Activated CD4-positive, alpha-beta T cell treated with anti-CD3 and anti-CD28 coated beads, Interleukin-2, amount 10 ng/mL, durations not matched to agents 24 days and 14 days (primary cell): ENCODE data around the gene KCNJ12. TPM values are rescaled to one million over a fixed set of nuclear protein-coding genes. Genes with fewer than 3 reads are reported as not detected.
"Not testable (repeated sequence)": the region's sequence is repeated elsewhere in the genome, so short reads cannot be mapped to it uniquely, and the experiment has no call there.

Experiments used
- DNase-seq: peaks from one replicate; pipeline ENCODE4 v3.0.0; 2022
- H3K27ac Mint-ChIP-seq: one replicate; pipeline ENCODE4 v1.8.0; 2022; ENCODE audit warnings: mild to moderate bottlenecking, mixed read lengths
- H3K27me3 Mint-ChIP-seq: one replicate; pipeline ENCODE4 v1.8.0; 2022; ENCODE audit warnings: mixed read lengths
- H3K36me3 Mint-ChIP-seq: one replicate; pipeline ENCODE4 v1.8.0; 2022; ENCODE audit warnings: low read depth, mild to moderate bottlenecking, mixed read lengths
- H3K4me1 Mint-ChIP-seq: one replicate; pipeline ENCODE4 v1.8.0; 2021; ENCODE audit warnings: mixed read lengths
- H3K4me3 Mint-ChIP-seq: one replicate; pipeline ENCODE4 v1.8.0; 2022; ENCODE audit warnings: mild to moderate bottlenecking, moderate library complexity, mixed read lengths
- H3K9me3 Mint-ChIP-seq: one replicate; pipeline ENCODE4 v1.8.0; 2021; ENCODE audit warnings: mixed read lengths
- intact Hi-C: fragments of 100-400 bp; cut with micrococcal nuclease; formaldehyde crosslinking; loops from one replicate; pipeline ENCODE4 v1.15.1; 2023
- total RNA-seq: library from RNA; stranded (reverse); gene quantifications from 2 replicates; pipeline ENCODE4 v1.2.3, GENCODE V29; 2022

KCNJ12 gene
- total RNA-seq, 1 donor from 2014 or later, result not detected

DNA sequence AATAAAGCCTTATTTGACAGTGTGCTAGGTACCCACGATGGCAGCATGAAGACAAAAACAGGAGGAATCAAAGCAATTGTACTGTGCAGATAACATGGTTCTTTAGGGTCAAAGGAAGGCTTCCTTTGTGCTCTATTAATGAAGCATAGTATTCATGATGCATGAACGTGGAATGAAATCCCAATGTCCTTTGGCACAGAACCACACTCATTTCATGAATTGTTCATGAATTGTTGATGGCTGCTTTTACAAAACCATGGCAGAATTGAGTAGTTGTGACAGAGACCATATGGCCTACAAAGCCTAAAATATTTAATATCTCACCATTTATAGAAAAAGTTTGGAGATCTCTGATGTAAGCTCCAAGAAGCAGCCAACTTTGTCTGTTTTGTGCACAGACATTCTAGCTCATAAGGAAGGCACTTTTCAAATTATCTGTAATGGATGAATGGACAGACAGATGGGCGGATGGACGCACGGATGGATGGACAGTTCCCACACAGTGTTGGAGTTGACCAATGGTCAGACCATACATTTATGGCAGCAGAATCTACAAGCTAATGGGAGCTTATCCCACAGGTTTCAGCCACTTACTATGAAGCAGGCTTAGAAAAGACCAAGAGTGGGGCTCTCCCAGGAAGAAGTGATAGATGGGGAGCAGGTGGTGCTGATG lies 52.7 kb downstream of the KCNJ12 start:
- H3K4me3 Mint-ChIP-seq, H3K9me3 Mint-ChIP-seq, H3K27me3 Mint-ChIP-seq, H3K27ac Mint-ChIP-seq, H3K4me1 Mint-ChIP-seq, intact Hi-C loops, DNase-seq, H3K36me3 Mint-ChIP-seq: not testable (repeated sequence)

DNA sequence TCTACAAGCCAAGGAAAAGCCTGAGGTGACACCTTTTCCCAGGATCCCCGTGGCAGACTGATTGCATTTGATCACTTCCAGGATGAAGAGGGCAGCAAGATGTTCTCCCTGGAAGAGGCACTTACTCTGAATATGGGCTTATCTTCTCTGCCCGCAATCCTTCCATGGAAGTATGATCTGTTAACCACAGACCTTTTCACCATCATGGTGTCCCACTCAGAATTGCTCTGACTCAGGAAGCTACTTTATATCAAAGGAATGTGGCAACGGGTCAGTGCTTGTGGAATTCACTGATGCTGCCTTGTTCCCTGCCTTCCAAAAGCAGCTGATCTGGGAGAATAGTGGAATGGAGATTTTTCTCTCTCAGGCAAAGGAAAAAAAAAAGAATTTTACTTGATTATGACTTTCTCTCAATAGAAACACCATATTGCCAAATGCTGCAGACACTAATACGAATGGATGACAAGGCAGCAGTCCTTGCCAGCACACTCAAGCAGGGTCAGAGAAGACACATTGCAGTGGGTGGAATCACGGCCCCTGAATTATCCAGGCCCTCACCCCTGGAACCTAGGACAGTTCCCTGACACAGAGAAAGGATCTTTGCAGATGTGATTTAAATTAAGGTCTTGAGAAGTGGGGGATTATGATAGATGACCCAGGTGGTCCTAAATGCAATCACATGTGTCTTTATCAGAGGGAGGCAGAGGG lies 53.9 kb downstream of the KCNJ12 start:
- DNase-seq, H3K9me3 Mint-ChIP-seq, H3K4me3 Mint-ChIP-seq, H3K4me1 Mint-ChIP-seq, H3K27me3 Mint-ChIP-seq, H3K36me3 Mint-ChIP-seq, H3K27ac Mint-ChIP-seq, intact Hi-C loops: not testable (repeated sequence)

DNA sequence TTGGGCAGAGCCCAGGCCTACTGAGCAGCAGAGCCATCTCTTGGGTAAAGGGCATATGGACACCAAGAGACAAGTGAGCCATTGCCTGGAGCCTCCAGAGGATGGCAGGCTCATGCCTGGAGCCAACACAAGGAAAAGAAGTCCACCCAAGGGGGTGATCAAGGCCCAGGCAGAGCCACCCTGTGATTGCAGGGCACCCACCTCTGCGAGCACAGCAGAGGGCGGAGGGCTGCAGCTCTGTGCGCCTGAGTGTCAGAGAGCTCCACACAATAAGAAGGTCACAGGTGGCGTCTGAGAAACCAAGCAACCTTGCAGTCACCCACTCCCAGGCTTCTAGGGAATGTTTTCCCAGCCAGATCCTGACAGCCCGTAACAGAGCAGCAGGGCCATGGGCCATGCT lies 57.8 kb downstream of the KCNJ12 start:
- H3K9me3 Mint-ChIP-seq, H3K36me3 Mint-ChIP-seq, H3K27me3 Mint-ChIP-seq, DNase-seq, H3K27ac Mint-ChIP-seq, H3K4me3 Mint-ChIP-seq, intact Hi-C loops, H3K4me1 Mint-ChIP-seq: not testable (repeated sequence)

DNA sequence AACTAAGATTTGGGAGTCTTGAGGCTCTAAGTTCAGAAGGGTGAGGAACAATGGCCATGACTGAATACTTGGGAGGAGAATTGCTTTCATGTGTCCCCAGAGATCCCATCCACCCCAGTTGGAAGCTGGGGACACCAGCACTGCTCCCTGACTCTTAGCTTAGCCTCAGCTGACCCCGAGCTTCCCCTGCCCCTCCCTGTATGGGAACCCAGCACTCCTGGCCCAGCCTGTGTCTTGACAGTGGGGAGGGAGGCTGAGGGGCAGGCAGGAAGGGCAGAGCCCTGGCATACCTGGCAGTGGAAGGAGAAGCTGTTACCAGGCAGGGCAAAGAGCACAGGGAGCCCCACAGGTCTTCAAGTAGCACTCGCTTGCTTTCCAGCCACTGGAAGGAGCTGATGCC lies 58.8 kb downstream of the KCNJ12 start:
- H3K4me1 Mint-ChIP-seq, H3K27me3 Mint-ChIP-seq, H3K4me3 Mint-ChIP-seq, intact Hi-C loops, H3K36me3 Mint-ChIP-seq, DNase-seq, H3K9me3 Mint-ChIP-seq, H3K27ac Mint-ChIP-seq: not testable (repeated sequence)

DNA sequence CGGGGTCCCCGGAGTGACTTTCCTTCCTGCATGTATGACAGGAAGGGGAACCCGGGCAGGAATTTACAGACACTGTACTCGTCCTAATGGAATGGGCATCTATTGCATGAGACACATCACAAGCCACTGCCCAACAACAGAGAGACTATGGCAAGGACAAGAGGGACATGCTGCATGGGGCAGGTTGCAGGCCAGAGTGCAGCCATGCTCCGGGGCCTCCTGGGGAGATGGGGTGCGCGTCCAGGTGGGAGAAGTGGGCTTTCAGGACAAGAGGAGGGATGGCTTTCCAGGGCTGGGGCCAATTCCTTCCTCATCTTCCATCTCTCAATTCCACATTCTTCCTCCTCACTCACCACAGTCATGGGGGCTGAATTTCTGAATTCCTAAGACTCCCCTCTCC lies 60.3 kb downstream of the KCNJ12 start:
- H3K36me3 Mint-ChIP-seq, H3K27ac Mint-ChIP-seq, intact Hi-C loops: not testable (repeated sequence)

DNA sequence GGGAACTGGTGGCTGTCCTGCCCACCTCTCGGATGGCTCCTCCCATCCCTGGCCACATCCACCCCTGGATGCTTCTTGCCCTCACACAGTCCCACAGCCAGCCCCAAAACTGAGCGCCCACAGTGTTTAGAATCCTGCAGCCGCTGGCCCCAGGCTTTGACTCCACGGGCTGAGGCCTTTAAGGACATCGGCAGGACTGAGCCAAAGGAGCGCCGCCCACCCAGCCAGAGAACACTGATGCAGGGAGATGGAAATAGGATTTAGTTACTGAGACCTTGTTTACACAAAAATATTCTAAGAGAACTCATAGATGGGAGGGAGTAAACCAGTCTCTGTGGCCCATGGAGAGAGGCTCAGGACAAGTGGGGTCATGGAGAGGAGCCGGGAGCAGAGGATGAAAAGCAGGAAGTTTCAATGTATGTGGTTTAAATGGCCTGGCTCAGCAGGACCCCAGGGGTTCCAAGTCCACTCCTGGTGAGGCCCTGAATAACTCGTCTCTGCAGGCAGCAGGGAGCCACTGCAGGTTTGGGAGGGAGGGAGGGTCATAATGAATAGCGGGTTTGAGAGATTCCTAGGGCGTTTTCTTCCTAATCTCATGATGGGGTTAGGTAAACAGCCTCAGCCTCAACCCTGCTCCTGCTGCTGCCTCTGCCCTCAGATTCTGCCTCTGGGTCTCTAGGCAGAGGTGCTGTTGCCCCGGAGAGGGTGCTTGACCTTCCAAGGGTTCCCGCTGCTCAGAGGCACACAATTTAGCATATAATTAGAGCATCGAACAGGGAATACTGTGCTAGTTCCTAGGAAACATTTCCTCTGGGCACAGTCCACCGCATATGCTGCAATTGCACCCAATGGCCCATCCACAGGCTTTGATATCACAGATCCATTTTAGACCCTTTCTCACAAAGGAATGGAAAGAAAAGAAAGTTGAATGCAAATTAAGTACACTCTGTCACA lies 61.0 kb downstream of the KCNJ12 start:
- DNase-seq, intact Hi-C loops, H3K4me3 Mint-ChIP-seq, H3K4me1 Mint-ChIP-seq, H3K9me3 Mint-ChIP-seq, H3K36me3 Mint-ChIP-seq, H3K27ac Mint-ChIP-seq: not testable (repeated sequence)
- peaks cover 12% of the 10 kb centered on the region for H3K27me3 Mint-ChIP-seq

More for the DNA sequence above, 60.3 kb downstream of the KCNJ12 start:
- H3K4me1 Mint-ChIP-seq, H3K9me3 Mint-ChIP-seq, H3K4me3 Mint-ChIP-seq, DNase-seq: not testable (repeated sequence)
- peaks cover 12% of the 10 kb centered on the region for H3K27me3 Mint-ChIP-seq

DNA sequence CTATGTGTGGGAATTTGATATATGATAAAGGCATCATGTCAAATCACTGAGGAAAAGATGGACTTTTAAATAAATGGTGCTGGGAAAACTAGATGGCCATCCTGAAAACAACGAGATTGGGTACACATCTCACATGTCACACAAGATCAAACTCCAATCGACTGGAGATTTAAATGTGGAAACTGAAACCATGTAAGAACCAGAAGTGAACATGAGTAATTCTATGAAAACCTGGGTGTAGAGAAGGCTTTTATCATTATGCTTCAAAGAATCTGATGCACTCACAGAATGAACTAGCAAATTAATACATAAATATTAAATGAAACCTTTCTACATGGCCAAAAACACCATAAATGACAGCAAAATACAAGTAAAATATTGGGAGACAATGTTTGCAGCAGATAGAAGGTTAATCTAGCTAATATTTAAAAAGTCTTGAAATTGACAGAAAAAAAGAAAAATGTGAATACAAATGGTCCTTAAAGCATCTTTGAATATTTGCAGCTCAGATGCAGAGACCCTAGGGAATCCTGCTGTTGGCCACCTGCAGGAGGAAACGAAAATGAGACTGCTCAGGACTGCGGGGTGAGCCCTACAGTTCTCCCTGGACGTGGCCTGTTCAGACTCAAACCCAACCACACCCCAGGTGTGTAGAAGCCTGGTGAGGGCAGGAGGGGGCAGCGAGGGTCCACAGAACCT lies 62.3 kb downstream of the KCNJ12 start:
- H3K27me3 Mint-ChIP-seq, result peaks cover 14% of the 10 kb centered on the region
- H3K4me3 Mint-ChIP-seq, H3K9me3 Mint-ChIP-seq, H3K36me3 Mint-ChIP-seq, H3K4me1 Mint-ChIP-seq, H3K27ac Mint-ChIP-seq, intact Hi-C loops, DNase-seq: not testable (repeated sequence)

DNA sequence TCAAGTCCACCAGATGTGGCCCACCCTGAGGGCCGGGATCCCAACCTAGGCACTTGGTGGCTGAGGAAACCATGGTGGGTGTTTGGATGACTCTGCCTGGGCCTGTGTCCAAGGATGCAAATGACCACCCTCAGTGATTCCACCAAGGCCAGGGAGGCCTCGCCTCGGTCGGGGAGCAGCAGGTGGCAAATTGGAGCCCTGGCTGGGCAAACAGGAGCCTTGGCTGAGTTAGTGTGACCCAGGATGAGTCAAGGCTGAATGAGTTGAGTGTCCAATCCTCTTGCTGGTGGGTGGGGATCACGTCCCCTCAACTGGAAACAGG lies 62.8 kb downstream of the KCNJ12 start:
- peaks cover 14% of the 10 kb centered on the region for H3K27me3 Mint-ChIP-seq
- H3K9me3 Mint-ChIP-seq, H3K36me3 Mint-ChIP-seq, H3K4me3 Mint-ChIP-seq, H3K27ac Mint-ChIP-seq, H3K4me1 Mint-ChIP-seq, DNase-seq, intact Hi-C loops: not testable (repeated sequence)

DNA sequence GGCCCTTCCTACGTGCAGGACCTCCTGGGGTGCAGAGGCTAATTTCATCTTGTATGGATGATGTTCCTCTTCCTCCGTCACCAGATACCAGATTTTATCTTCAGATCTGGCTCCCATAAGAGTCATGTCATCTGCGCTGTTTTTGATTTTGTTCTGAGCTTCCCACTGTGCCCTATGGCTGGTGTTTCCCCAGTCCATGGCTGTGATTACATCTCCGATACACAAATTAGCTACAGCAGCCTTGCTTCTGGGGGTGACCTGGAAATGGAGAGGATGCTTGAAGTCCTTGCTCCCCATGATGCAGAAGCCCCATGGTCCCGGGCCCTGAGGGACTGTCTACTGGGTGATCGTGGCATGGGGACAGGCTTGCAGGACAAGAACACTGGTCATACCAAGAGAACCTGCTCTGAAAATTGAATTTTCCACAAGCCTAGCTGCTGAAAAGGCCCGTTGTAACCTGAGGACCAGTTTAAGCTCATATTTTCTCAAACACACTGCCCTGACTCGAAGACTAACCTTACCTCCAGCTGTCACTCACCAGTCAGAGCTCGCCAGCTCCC lies 69.0 kb downstream of the KCNJ12 start:
- H3K27ac Mint-ChIP-seq, result no peak overlapping the region
- intact Hi-C loops, result no loop called here
- no peaks in the 10 kb centered on the region for H3K36me3 Mint-ChIP-seq
- H3K9me3 Mint-ChIP-seq, result no peaks in the 10 kb centered on the region
- no peaks in the 10 kb centered on the region for H3K4me1 Mint-ChIP-seq
- H3K27me3 Mint-ChIP-seq, result peaks cover 13% of the 10 kb centered on the region
- no peak overlapping the region for H3K4me3 Mint-ChIP-seq
- no peak for DNase-seq

DNA sequence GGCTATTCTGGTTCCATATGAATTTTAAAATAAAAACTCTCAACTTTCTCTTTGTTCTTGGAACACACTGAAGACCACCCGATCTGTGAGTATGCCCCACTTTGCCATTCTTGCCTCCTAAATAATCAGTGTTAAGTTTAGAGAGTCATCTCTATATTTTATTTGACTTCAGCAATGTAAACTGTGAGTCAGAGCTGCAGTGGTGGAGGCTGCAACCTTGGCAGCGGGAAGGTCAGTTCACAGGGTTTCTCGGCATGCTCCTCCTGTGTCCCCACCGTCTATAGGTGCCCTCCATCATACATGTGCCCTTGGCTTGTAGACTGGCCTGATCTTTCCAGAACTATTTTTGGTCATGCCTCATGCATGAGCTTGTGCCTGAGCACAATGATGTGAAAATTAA lies 71.4 kb downstream of the KCNJ12 start:
- H3K9me3 Mint-ChIP-seq, H3K36me3 Mint-ChIP-seq: not testable (repeated sequence)

DNA sequence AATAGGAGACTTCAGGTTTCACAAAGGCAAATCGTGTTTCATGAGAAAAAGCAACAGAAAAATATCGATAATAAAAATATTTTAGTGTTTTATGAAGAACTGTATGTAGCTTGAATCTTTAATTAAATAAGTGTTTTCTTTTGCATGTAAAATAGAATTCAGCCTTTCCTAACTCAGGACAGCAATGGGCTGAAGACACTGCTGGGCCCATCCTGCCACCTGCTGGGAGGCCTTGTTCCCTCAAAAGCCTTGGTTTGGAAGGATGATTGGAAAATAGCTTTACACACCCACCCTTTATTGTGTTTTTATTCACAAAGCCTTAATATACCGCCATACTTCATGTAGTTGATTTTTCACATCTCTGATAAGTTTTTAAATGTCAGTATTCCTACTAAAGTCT lies 73.7 kb downstream of the KCNJ12 start:
- H3K9me3 Mint-ChIP-seq, H3K4me1 Mint-ChIP-seq, H3K36me3 Mint-ChIP-seq, H3K27ac Mint-ChIP-seq, intact Hi-C loops, DNase-seq, H3K4me3 Mint-ChIP-seq: not testable (repeated sequence)
- peaks cover 31% of the 10 kb centered on the region for H3K27me3 Mint-ChIP-seq

More for the DNA sequence above, 71.4 kb downstream of the KCNJ12 start:
- DNase-seq, intact Hi-C loops, H3K4me1 Mint-ChIP-seq, H3K4me3 Mint-ChIP-seq, H3K27ac Mint-ChIP-seq: not testable (repeated sequence)
- peaks cover 20% of the 10 kb centered on the region for H3K27me3 Mint-ChIP-seq

DNA sequence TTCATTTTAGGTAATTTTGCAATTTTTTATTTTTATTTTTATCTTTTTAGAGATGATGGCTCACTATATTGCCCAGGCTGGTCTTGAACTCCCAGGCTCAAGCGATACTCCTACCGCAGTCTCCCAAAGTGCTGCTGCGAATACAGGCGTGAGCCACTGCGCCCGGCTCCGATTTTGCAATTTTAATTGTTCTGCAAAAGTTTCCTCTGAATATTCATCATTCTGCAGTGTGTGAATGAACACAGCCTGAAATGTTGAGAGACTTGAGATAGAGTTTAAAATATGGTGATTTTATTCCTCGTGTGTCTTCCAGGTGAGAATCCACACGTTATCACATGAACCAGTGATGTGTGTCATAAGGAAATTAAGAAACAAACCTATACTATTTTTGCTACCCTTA lies 75.8 kb downstream of the KCNJ12 start:
- Mint-ChIP-seq H3K9me3 (no peaks in the 10 kb centered on the region), H3K4me3 (no peak overlapping the region), H3K27me3 (peaks cover 34% of the 10 kb centered on the region), H3K36me3 (no peaks in the 10 kb centered on the region), H3K27ac (no peak overlapping the region), H3K4me1 (peaks cover 11% of the 10 kb centered on the region)
- intact Hi-C loops, result no loop called here
- no peak for DNase-seq

DNA sequence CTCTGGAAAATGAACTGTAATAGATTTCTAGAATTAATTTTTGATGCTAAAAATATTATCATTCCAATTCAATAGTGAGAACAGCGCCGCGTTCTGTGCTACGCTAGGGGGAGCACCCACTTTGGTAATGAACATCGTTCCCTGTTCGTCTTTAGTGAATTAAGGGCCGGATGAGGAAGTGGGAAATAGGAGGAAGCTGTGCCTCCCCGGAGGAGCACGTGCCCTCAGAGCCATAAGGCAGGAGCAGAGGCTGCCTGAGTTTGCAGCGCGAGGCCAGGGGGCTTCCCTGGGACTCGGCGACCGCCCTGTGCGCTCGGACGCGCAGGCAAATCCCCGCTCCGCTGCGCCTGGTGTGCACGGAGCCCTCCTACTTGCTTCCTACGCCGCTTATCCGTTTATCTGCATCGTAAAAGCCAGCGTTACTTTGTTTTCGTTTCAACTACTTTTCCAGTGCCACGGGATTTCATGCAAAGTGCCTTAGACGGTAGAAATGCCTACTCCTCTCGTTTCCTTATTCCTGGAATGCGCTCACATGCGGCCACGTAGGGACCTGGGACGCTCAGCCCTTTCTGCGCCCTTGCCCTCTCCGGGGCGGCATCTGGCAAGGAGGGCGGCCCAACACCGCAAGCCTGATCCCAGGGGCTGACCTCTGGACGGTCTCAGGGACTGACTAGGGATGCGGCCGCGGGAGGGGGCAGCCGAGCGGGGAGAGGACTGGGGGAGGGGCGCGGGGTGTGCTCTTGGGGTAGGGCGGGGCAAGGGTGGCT lies 76.4 kb downstream of the KCNJ12 start:
- Mint-ChIP-seq H3K4me3 (peak overlapping the region; percentile 19), H3K27me3 (peaks cover 38% of the 10 kb centered on the region), H3K36me3 (no peaks in the 10 kb centered on the region), H3K27ac (no peak overlapping the region), H3K9me3 (no peaks in the 10 kb centered on the region), H3K4me1 (peaks cover 16% of the 10 kb centered on the region)
- intact Hi-C loops, result no loop called here
- DNase-seq, result peak; percentile 68
